Measurements from ENCODE around the gene BRD3.
"Not testable (repeated sequence)": the region's sequence is repeated elsewhere in the genome, so short reads cannot be mapped to it uniquely, and the experiment has no call there.

BRD3 gene

DNA sequence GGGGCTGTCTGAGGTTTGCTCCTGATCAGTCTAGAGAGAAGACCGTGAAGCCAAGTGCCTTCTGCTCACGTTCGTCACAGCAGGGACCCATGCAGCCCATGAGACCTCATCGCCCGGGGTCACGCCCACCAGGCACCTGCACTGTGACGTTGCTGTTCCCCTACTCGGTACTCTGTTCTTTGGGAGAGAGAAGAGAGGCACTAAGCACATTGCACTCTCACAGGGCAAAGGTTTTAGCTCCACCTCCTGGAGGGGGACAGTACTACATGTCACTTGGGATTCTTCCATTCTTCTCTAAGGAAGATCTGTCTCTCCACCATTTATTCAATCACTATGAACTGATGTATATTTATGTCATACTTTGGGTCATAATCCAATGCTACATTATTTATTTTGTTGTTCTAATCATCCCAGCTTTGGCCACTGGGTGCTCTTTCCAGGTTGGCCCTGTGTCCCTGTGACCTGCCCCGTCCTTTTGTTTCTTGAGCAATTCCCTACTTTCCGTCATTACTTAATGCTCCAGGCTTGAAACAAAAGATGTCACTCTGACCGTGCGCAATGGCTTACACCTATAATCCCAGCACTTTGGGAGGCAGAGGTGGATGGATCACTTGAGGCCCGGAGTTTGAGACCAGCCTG is 31.4 kb upstream of the BRD3 start:
- peak; percentile 49 for DNase-seq (ENCODE audit: low read depth)
- TF ChIP-seq, protein P1, sequence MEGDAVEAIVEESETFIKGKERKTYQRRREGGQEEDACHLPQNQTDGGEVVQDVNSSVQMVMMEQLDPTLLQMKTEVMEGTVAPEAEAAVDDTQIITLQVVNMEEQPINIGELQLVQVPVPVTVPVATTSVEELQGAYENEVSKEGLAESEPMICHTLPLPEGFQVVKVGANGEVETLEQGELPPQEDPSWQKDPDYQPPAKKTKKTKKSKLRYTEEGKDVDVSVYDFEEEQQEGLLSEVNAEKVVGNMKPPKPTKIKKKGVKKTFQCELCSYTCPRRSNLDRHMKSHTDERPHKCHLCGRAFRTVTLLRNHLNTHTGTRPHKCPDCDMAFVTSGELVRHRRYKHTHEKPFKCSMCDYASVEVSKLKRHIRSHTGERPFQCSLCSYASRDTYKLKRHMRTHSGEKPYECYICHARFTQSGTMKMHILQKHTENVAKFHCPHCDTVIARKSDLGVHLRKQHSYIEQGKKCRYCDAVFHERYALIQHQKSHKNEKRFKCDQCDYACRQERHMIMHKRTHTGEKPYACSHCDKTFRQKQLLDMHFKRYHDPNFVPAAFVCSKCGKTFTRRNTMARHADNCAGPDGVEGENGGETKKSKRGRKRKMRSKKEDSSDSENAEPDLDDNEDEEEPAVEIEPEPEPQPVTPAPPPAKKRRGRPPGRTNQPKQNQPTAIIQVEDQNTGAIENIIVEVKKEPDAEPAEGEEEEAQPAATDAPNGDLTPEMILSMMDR (IDR thresholded peaks at IDR 0.05; ENCODE audit: low read length, missing control alignments): peak; percentile 87
- H3K4me3 ChIP-seq (replicated peaks; ENCODE audit: low read depth, low read length): no peak overlapping the region

DNA sequence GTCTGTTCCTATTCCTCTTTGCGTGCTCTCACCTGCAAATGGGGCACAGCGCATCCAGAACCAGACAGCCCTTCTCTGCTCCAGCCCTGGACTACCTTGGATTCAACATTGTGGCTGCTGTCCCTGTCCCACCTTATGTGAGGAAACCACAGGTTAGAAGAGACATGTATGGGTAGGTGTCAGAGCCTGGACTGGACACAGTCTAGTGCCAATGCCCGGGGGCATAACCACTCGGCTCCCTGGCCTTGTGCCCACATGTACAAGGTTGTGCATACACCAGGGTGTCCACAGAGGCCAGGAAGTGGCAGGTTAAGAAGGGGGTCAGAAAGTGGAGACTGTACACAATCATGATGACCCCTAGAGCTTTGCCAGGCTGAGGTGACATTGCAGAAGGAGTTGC is 22.1 kb upstream of the BRD3 start:
- no peak overlapping the region for H3K4me3 ChIP-seq (replicated peaks; ENCODE audit: low read depth, low read length)
- DNase-seq (ENCODE audit: low read depth): no peak
- TF ChIP-seq, protein P1 (IDR thresholded peaks at IDR 0.05; ENCODE audit: low read length, missing control alignments): no peak

DNA sequence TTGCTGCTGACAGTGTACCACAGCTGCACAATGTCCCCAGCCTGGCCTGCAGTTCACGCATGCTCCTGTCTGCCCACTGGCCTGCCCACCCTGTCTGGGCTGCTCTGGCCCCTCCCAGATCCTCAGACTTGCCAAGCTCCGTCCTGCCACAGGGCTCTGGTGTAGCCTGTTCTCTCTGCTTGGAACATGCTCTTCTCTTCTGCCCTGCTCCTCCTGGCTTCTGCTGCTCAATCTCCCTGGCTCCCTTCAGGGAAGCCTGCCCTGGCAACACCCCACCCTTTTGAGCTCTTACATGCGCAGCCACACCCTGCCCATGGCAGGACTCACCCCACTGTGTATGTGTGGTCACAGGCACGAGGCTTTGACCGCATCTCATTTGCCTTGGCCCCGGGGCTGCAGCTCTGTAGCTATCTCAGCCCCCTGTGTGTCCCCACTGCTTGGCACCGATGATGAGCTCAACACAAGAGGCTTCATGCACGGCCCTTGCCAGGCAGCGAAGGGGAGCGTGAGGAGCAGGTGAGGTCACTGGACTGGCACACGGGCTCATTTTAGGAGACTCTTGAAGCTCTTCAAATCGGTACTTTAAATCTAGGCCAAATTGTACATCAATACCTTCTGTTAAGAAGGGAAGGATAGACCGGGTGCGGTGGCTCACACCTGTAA is 20.4 kb upstream of the BRD3 start:
- no peak overlapping the region for H3K4me3 ChIP-seq (replicated peaks; ENCODE audit: low read depth, low read length)
- TF ChIP-seq, protein P1 (IDR thresholded peaks at IDR 0.05; ENCODE audit: low read length, missing control alignments): no peak
- no peak for DNase-seq (ENCODE audit: low read depth)

DNA sequence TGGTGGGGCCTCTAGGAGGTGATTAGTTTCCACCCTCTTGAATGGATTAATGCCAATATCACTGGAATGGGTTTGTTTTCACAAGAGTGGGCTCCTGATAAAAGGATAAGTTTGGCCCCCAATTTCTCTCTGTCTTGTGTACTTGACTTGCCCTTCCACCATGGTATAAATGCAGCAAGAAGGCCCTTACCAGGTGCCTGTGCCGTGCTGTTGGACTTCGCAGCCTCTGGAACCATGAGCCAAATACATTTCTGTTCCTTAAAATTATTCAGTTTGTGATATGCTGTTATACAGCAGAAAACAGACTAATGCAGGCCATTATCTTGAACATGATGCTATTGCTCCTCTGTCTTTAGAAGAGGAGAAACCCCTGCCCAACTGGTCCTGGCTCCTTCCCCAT is 17.8 kb upstream of the BRD3 start:
- no peak for DNase-seq (ENCODE audit: low read depth)
- TF ChIP-seq, protein P1 (IDR thresholded peaks at IDR 0.05; ENCODE audit: low read length, missing control alignments): no peak
- no peak overlapping the region for H3K4me3 ChIP-seq (replicated peaks; ENCODE audit: low read depth, low read length)

- no peak overlapping the region for H3K4me3 ChIP-seq (replicated peaks; ENCODE audit: low read depth, low read length)
- DNase-seq (ENCODE audit: low read depth): no peak
- TF ChIP-seq, protein P1 (IDR thresholded peaks at IDR 0.05; ENCODE audit: low read length, missing control alignments): no peak
Observed at GRCh38 chr9:134083451-134083850, 15.6 kb upstream of the BRD3 start.

- no peak overlapping the region for H3K4me3 ChIP-seq (replicated peaks; ENCODE audit: low read depth, low read length)
- TF ChIP-seq, protein P1 (IDR thresholded peaks at IDR 0.05; ENCODE audit: low read length, missing control alignments): no peak
- DNase-seq (ENCODE audit: low read depth): no peak
Observed at GRCh38 chr9:134076644-134077043, 8.8 kb upstream of the BRD3 start.

- not testable (repeated sequence) for DNase-seq (ENCODE audit: low read depth); H3K4me3 ChIP-seq (replicated peaks; ENCODE audit: low read depth, low read length)
Observed at GRCh38 chr9:134075689-134076088, 7.9 kb upstream of the BRD3 start.
